ENCODE measurements around the gene MSTN.

The MSTN gene

GRCh38 chr2:190062601-190063000, at the start of gene MSTN:
Gene MSTN (minus strand): TSS chr2:190062729. CDS start chr2:190062596, 133 bp downstream.
- DNase-seq, result no peak

DNA sequence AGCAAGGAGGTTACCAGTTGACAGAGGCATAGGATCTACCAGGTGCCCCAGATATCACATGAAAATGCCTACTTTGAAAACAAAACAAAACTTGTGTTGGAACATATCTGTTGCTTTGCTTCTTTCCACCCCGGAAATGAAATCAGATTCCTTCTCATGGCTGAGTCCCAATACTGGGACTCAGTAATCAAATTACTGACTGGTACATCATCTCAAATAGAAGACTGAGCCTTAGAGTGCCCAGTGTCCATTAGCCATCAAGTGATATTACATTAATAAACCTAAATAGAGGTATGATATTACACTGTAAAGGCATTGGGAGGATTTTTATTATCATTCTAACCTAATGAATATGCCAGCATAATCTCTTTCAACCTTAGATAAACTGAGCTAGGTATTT, 48.6 kb upstream of the MSTN start:
- DNase-seq, result no peak

- no peak for DNase-seq
These were observed 48.2 kb upstream of the MSTN start for GRCh38 chr2:190110699-190111098.

- no peak for DNase-seq
These were observed 47.6 kb upstream of the MSTN start for GRCh38 chr2:190110131-190110530.

- DNase-seq, result no peak
These were observed 44.9 kb upstream of the MSTN start for GRCh38 chr2:190107409-190107808.

GRCh38 chr2:190106783-190107182, 44.3 kb upstream of the MSTN start:
- no peak for DNase-seq

GRCh38 chr2:190105554-190105953, 43.0 kb upstream of the MSTN start:
- DNase-seq, result no peak

GRCh38 chr2:190103144-190103543, 40.6 kb upstream of the MSTN start:
- DNase-seq, result no peak

GRCh38 chr2:190099890-190100697, 37.6 kb upstream of the MSTN start:
- DNase-seq, result no peak

GRCh38 chr2:190098851-190099250, 36.3 kb upstream of the MSTN start:
- DNase-seq, result no peak

DNA sequence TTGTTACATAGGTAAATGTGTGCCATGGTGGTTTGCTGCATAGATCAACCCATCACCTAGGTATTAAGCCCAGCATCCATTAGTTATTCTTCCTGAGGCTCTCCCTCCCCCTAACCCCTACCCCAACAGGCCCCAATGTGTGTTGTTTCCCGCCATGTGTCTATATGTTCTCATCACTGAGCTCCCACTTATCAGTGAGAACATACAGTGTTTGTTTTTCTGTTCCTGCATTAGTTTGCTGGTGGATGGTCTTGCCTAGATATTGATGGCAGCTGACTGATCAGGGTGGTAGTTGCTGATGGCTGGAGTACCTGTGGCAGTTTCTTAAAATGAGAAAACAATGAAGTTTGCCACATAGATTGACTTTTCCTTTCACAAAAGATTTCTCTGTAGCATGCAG, 34.6 kb upstream of the MSTN start:
- no peak for DNase-seq

GRCh38 chr2:190094316-190094871, 31.9 kb upstream of the MSTN start:
- no peak for DNase-seq

DNA sequence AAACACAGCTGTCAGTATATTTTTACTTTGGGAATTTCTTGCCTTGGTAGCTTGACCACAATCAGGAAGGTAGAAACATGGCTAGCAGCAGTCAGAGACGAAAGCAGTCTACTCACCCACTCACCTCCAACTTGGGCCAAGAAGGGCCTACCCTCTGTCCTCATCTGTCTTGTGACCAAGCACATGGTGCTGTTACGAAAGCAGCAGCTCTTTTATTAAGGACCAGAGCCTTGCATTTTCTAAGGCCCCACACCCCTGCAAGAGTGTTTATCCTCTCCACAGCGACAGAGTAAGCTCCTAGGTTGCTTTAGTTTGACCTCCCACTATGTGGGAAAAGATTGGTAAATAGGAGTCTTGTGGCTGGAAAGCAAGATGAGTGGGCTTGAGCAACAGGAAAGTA, 31.3 kb upstream of the MSTN start:
- DNase-seq, result no peak

DNA sequence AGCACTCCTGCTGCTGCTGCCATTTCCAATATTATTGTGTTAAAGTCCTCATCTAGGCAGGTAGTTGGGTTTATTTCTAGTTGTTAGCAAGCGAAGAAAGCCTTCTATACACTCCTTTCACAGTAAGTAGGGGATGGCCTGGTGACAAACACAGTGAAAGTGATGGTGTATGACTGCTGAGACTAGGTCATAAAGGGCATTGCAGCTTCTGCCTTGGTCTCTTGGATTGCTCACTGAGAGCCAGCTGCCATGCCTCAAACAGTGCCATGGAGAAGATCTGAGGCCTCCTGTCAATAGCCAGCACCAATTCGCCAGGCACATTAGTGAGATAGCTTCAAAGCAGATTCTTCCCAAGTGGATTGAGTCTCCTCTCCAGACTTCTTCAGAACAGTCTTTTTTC, 27.6 kb upstream of the MSTN start:
- DNase-seq, result no peak

GRCh38 chr2:190088917-190089316, 26.4 kb upstream of the MSTN start:
- no peak for DNase-seq

DNA sequence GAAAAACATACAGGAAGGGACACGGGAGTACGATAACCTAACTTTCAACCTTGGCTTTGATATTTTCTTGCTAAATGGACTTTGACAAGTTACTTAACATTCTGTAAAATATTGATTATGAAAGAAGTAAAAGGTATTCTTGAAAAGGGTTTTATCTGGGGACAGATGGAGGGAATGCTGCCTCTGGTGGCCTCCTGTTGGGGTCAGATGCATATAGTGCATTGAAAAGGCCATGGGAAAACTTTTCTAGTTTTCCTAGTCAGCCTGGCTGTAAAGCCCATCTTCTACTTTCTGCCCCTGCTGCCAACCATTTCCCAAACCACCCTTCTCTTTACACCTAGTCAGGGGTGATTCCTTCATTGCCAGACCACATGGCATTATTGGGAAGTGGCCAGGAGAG, 22.2 kb upstream of the MSTN start:
- DNase-seq, result no peak

- DNase-seq, result no peak
These were observed 19.6 kb upstream of the MSTN start for GRCh38 chr2:190082118-190082517.

DNA sequence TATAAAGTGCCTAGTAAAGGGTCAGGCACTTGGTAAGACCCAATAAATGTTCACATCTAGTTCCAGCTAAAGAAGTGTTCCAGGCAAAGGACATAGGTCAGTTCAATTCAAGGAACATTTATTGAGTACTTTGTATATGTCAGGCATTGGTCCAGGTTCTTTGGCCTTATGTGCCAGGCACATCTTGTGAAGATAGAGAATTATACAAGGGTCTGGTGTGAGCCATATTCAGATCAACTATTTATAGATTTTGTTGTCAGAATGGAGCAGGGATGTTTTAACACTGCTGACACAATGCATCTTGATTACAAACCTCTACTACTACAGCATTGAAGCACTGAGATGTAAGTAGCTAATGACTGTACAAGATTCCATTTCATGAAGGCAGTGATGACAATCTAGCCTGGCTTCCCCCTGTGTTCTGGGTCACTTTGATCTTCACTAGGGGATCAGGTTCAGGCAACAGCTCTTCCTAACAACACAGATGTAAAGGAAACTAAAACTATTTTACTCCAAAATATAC, 18.1 kb upstream of the MSTN start:
- no peak for DNase-seq

DNA sequence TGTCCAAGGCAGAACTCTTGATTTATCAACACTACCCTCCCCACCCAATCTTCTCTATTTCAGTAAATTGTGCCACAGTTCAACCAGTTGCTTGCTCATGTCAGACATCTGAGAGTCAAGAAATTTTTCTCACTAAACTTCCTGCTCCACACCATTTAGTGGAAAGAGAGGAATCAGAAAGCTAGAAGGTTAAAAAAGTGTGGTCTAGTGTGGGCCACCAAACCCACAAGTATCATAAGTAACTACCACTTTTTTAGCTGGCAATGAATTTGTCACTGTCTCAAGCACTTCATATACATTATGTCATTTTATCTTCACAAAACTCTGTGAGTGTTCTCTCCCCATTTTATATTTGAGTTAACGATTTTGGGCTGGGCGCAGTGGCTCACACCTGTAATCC, 16.6 kb upstream of the MSTN start:
- DNase-seq, result no peak

- DNase-seq, result no peak
These were observed 13.1 kb upstream of the MSTN start for GRCh38 chr2:190075623-190076022.

DNA sequence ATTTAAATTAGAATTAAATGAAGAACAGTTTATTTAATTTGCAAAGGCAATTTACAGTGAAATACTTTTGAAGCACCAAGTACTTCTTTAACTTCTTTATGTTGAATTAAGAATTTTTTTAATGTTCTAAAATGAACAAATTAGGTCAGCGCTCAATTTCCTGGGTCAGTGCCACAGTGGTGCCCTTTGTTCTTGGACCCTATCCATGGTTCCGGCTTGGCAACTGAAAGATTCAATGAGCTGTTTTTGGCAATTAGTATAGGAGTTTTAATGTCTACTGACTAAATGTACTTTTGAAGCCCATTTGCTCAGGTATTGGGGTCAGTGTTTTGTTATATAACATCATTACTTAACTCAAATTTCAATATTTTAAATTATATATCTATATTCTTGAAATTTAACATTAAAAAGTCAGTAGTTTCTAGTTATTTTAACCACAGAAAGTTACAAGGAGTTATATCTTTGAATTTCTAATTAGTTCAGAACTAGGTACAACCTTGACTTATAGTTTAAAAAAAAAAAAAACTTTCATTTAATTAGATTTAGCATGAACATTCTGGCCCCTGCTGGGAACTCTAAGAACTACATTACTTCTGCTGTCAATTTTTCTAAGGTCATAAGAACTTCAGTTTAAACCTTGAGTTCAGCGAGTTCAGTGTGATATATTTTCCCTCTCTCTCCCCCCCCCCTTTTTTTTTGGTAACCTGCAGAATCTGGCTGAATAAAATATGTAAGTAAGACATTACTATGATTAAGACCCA, 7.6 kb upstream of the MSTN start:
- DNase-seq, result no peak

DNA sequence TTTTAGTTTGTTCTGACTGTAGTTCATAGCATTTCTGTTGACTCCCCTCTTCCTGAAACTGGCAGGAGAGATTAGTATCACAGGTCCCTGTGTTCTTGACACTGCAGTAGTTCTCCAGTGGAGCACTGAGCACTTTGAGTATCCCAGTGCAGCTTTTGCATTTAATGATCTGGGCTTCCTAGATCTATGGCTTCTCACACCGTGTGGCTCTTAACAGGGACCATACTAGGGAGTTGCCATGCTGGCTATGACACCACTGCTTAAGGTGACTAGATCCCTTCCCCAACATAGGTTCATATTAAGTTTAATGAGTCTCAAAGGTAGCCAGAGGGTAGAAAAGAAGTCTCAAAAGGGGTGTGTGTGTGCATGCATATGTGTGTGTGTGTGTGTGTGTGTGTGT, 6.2 kb upstream of the MSTN start:
- DNase-seq, result no peak

GRCh38 chr2:190065839-190066238, 3.3 kb upstream of the MSTN start:
- DNase-seq, result no peak

GRCh38 chr2:190063624-190064023, 1.1 kb upstream of the MSTN start:
- DNase-seq, result no peak
